ENCODE measurements around the gene CUX1.

CUX1 gene

DNA sequence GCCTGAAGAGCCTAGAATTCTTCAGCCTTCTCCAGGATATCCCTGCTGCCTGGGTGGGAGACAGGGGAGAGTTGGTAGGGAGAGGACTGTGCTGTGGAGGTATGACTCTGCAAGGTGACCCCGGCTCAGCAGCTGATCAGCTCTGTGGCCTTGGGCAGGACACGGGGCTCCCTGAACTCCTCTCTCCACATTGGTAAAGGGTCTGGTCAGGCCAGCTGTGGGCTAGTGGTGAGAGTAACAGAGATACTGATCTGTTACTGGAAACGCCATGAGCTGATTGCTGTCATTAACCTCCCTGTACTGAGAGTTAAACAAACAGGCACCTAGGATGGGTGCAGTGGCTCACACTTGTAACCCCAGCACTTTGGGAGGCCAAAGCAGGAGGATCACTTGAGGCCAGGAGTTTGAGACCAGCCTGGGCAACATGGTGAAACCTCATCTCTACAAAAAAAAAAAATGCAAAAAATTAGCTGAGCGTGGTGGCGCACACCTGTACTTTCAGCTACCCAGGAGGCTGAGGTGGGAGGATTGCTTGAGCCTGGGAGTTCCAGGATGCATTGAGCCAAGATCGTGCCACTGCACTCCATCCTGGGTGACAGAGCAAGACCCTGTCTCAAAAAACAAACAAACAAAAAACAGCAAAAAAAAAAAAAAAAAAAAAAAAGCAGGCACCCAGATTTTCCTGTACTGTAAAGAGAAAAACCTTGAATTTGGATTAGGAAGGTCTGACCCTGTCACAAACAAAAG lies 151.5 kb downstream of the CUX1 start:
- Histone ChIP-seq H3K27ac (ENCODE audit: low read depth, low read length) (no peak overlapping the region), H3K4me3 (ENCODE audit: low read length) (no peak overlapping the region), H3K36me3 (ENCODE audit: control insufficient read depth, insufficient read depth, low read length) (no peaks in the 10 kb centered on the region), H3K4me1 (ENCODE audit: control insufficient read depth, insufficient read depth, low read length) (no peaks in the 10 kb centered on the region), H3K9ac (ENCODE audit: low read length) (no peak overlapping the region), H3K27me3 (ENCODE audit: control insufficient read depth, insufficient read depth, low read length) (no peaks in the 10 kb centered on the region)

DNA sequence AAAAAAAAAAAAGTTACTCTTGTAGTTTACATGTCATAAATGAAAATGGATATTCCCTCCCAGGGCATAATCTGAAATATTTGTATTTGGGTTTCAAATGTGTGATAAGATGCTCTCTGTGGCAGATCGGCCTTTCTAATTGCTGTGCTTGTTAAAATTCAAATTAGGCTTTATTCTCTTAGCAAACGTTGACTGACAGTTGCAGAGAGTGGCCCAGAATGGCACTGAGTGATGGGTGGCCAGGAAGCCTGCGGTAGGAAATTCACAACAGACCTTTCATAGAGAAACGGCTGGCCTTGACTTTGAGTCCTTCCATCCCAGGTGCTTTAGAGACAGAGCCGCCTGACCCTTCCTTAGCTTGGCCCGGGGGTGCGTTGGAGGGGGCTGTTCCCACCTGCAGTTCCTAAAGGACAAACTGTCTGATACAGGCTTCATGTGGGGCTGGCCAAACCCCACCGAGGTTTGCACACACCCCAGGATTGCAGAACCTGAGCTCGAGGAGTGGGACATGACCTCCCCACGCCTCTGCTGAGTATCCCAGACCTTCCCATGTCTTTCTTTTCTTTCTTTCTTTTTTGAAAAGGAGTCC lies 152.7 kb downstream of the CUX1 start:
- H3K4me3 ChIP-seq (ENCODE audit: low read length) = no peak overlapping the region
- no peak overlapping the region for H3K27ac ChIP-seq (ENCODE audit: low read depth, low read length)
- H3K36me3 ChIP-seq (ENCODE audit: control insufficient read depth, insufficient read depth, low read length) = no peaks in the 10 kb centered on the region
- no peak overlapping the region for H3K9ac ChIP-seq (ENCODE audit: low read length)
- no peaks in the 10 kb centered on the region for H3K27me3 ChIP-seq (ENCODE audit: control insufficient read depth, insufficient read depth, low read length)
- H3K4me1 ChIP-seq (ENCODE audit: control insufficient read depth, insufficient read depth, low read length) = no peaks in the 10 kb centered on the region

DNA sequence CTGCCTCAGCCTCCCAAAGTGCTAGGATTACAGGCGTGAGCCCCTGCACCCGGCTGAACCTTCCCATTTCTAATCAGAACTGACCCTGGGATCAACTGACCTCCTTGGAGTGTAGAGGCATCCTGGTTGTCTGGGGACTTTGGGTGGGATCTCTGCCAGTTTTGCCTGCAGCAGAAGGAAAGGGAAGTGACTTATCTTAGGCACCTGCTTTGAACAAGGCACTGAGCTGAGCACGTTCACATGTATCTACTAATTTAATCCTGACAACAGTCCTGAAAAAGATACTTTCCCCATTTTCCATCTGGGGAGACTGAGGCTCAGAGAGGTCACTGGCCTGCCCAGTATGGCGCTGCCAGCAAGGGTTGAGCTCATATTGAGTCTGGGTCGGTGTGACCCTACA lies 153.4 kb downstream of the CUX1 start:
- Histone ChIP-seq H3K36me3 (ENCODE audit: control insufficient read depth, insufficient read depth, low read length) (no peaks in the 10 kb centered on the region), H3K27me3 (ENCODE audit: control insufficient read depth, insufficient read depth, low read length) (no peaks in the 10 kb centered on the region), H3K4me1 (ENCODE audit: control insufficient read depth, insufficient read depth, low read length) (no peaks in the 10 kb centered on the region), H3K9ac (ENCODE audit: low read length) (no peak overlapping the region), H3K27ac (ENCODE audit: low read depth, low read length) (no peak overlapping the region), H3K4me3 (ENCODE audit: low read length) (no peak overlapping the region)

DNA sequence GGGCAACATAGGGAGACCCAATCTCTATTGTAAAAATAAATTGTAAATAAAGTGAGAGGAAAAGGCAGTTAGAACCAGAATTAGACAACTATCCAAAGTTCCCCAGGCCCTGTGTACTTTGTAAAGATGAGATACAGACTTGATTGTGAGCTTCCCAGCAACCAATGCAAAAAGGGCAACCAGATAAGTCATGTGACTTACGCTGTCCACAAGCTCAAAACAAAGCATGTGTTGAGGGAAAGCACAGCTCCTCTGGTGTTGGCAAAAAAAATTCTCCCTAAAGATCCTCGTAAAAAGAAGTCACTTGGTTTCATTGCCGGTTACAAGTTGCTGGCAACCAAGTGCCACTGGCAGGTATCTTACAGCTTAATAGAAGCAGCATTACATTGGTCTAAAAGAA lies 154.0 kb downstream of the CUX1 start:
- Histone ChIP-seq H3K27ac (ENCODE audit: low read depth, low read length) (no peak overlapping the region), H3K27me3 (ENCODE audit: control insufficient read depth, insufficient read depth, low read length) (no peaks in the 10 kb centered on the region), H3K4me3 (ENCODE audit: low read length) (no peak overlapping the region), H3K9ac (ENCODE audit: low read length) (no peak overlapping the region), H3K4me1 (ENCODE audit: control insufficient read depth, insufficient read depth, low read length) (no peaks in the 10 kb centered on the region), H3K36me3 (ENCODE audit: control insufficient read depth, insufficient read depth, low read length) (no peaks in the 10 kb centered on the region)

DNA sequence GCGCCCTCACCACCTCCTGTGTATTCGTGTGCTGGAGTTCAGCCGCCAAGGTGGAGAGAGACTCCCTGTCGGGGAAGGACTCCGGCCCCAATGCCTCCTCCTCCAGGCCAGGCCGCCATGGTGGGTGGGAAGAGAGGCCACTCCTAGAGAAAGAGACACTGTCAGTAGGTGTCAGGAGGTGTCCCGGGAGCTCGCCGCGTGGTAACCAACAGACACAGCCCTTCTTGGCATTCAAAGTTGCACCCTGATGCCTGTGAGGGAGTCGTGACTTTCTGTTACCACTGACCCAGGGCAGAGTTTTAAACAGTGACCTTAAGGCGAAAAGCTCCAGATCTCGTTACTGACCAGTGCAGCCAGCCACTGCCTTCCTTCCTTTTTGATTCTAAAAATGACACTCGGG lies 155.2 kb downstream of the CUX1 start:
- H3K4me1 ChIP-seq (ENCODE audit: control insufficient read depth, insufficient read depth, low read length) = no peaks in the 10 kb centered on the region
- H3K9ac ChIP-seq (ENCODE audit: low read length) = no peak overlapping the region
- H3K36me3 ChIP-seq (ENCODE audit: control insufficient read depth, insufficient read depth, low read length) = no peaks in the 10 kb centered on the region
- H3K27me3 ChIP-seq (ENCODE audit: control insufficient read depth, insufficient read depth, low read length) = no peaks in the 10 kb centered on the region
- H3K4me3 ChIP-seq (ENCODE audit: low read length) = no peak overlapping the region
- no peak overlapping the region for H3K27ac ChIP-seq (ENCODE audit: low read depth, low read length)

DNA sequence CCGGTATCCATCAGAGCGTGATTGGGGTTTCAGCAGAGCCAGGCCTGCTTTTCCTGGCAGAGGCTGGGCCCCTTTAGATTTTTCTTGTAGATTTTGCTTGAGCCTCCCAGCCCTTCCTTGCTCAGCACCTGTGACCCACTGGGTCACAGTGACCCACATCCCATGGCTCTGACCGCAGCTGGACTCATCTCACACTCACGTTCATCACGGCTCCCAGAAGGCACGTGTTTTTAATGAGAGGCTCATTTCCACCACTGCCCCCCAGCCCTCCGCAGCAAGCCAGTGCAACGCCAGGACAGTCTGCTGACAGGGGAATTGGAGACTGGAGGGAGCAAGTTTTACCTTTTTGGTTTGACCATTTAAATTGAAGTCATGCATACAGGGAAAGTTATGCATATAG lies 155.7 kb downstream of the CUX1 start:
- Histone ChIP-seq H3K27ac (ENCODE audit: low read depth, low read length) (no peak overlapping the region), H3K9ac (ENCODE audit: low read length) (no peak overlapping the region), H3K36me3 (ENCODE audit: control insufficient read depth, insufficient read depth, low read length) (no peaks in the 10 kb centered on the region), H3K4me1 (ENCODE audit: control insufficient read depth, insufficient read depth, low read length) (no peaks in the 10 kb centered on the region), H3K27me3 (ENCODE audit: control insufficient read depth, insufficient read depth, low read length) (no peaks in the 10 kb centered on the region), H3K4me3 (ENCODE audit: low read length) (no peak overlapping the region)

DNA sequence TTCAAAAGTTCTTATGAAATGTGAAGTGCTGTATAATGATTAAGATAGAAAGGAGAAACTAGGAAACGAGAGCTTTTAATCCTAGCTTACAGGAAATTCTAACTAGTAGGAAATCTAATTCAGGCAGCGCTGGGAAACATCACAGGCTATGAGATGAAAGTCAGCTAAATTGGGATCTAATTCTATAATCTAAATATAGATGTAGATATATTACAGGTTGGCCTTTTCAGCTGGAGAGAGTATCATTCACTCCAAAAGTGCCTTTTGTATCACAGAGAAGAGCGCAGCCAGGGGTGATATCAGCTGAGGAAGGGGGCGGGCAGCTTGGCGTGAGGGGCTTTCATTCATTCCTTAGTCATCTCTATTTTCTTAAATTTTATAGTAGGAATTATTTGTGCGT lies 157.0 kb downstream of the CUX1 start:
- H3K4me3 ChIP-seq (ENCODE audit: low read length) = no peak overlapping the region
- no peak overlapping the region for H3K27ac ChIP-seq (ENCODE audit: low read depth, low read length)
- no peaks in the 10 kb centered on the region for H3K4me1 ChIP-seq (ENCODE audit: control insufficient read depth, insufficient read depth, low read length)
- H3K27me3 ChIP-seq (ENCODE audit: control insufficient read depth, insufficient read depth, low read length) = no peaks in the 10 kb centered on the region
- no peaks in the 10 kb centered on the region for H3K36me3 ChIP-seq (ENCODE audit: control insufficient read depth, insufficient read depth, low read length)
- no peak overlapping the region for H3K9ac ChIP-seq (ENCODE audit: low read length)

DNA sequence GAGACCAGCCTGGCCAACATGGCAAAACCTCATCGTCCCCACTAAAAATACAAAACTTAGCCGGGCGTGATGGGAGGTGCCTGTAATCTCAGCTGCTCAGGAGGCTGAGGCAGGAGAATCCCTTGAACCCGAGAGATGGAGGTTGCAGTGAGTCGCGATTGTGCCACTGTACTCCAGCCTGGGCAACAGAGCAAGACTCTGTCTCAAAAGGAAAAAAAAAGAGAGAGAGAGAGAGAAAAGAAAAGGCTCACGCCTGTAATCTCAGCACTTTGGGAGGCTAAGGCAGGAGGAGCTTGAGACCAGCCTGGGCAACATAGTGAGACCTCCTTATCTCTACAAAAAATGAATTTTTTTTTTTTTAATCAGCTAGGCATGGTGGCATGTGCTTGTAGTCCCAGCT lies 157.6 kb downstream of the CUX1 start:
- H3K27me3 ChIP-seq (ENCODE audit: control insufficient read depth, insufficient read depth, low read length) = no peaks in the 10 kb centered on the region
- H3K36me3 ChIP-seq (ENCODE audit: control insufficient read depth, insufficient read depth, low read length) = no peaks in the 10 kb centered on the region
- no peak overlapping the region for H3K27ac ChIP-seq (ENCODE audit: low read depth, low read length)
- no peak overlapping the region for H3K9ac ChIP-seq (ENCODE audit: low read length)
- H3K4me1 ChIP-seq (ENCODE audit: control insufficient read depth, insufficient read depth, low read length) = no peaks in the 10 kb centered on the region
- no peak overlapping the region for H3K4me3 ChIP-seq (ENCODE audit: low read length)

DNA sequence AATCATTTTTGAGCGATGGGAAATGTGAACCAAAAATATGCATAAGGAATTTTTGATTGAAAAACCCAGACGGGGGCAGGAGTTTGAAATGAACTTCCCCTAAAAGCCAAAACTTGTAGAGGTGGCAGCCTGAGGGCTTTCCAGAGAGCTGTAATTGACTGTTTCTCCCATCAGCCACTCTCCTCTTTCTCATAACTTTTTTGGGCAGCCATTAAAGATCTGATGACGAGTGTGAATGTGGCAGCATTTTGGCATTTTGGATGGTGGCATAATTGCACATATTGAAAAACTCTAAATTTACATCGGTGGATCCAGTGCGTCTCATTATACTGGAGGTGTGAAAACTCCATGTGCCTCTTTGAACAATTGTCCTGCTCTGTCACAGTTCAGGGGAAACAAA lies 159.0 kb downstream of the CUX1 start:
- Histone ChIP-seq H3K9ac (ENCODE audit: low read length) (no peak overlapping the region), H3K36me3 (ENCODE audit: control insufficient read depth, insufficient read depth, low read length) (no peaks in the 10 kb centered on the region), H3K4me3 (ENCODE audit: low read length) (no peak overlapping the region), H3K27ac (ENCODE audit: low read depth, low read length) (no peak overlapping the region), H3K4me1 (ENCODE audit: control insufficient read depth, insufficient read depth, low read length) (no peaks in the 10 kb centered on the region), H3K27me3 (ENCODE audit: control insufficient read depth, insufficient read depth, low read length) (no peaks in the 10 kb centered on the region)

DNA sequence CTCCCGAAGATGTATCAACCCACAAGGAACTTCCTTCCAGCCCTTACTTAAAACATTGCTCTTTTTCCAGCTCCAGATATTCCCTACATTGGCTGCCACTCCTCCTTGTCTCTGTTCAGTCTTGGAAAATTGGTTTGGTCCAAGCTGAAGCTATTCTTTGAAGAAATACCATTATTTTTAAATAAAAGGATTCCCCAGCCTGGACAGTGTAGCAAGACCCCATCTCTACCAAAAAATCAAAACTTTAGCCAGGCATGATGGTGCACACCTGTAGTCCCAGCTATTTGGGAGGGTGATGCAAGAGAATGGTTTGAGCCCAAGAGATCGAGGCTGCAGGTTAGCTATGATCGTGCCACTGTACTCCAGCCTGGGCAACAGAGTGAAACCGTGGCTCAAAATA lies 159.8 kb downstream of the CUX1 start:
- no peaks in the 10 kb centered on the region for H3K36me3 ChIP-seq (ENCODE audit: control insufficient read depth, insufficient read depth, low read length)
- H3K9ac ChIP-seq (ENCODE audit: low read length) = no peak overlapping the region
- no peak overlapping the region for H3K4me3 ChIP-seq (ENCODE audit: low read length)
- H3K27ac ChIP-seq (ENCODE audit: low read depth, low read length) = no peak overlapping the region
- H3K4me1 ChIP-seq (ENCODE audit: control insufficient read depth, insufficient read depth, low read length) = no peaks in the 10 kb centered on the region
- H3K27me3 ChIP-seq (ENCODE audit: control insufficient read depth, insufficient read depth, low read length) = no peaks in the 10 kb centered on the region

DNA sequence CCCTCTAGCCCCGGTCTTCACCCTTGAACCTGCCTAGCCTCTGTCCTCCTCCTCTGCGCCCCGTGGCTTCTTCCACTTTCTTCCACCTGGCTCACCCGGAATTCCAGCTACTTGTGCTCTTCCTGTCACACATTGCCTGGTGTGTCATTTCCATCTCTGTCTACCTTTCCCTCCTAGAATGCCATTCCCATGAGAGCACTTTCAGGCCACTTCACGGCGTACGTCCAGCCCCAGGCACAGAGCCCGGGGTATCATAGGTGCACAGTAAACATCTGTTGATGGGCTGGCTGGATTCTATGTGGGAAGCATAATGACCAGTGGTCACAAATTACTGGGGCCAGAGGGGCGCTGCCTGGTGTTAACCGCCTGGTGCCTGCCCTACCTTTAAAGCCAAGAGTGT lies 161.3 kb downstream of the CUX1 start:
- no peaks in the 10 kb centered on the region for H3K27me3 ChIP-seq (ENCODE audit: control insufficient read depth, insufficient read depth, low read length)
- no peaks in the 10 kb centered on the region for H3K4me1 ChIP-seq (ENCODE audit: control insufficient read depth, insufficient read depth, low read length)
- H3K9ac ChIP-seq (ENCODE audit: low read length) = no peak overlapping the region
- H3K4me3 ChIP-seq (ENCODE audit: low read length) = no peak overlapping the region
- no peak overlapping the region for H3K27ac ChIP-seq (ENCODE audit: low read depth, low read length)
- no peaks in the 10 kb centered on the region for H3K36me3 ChIP-seq (ENCODE audit: control insufficient read depth, insufficient read depth, low read length)

DNA sequence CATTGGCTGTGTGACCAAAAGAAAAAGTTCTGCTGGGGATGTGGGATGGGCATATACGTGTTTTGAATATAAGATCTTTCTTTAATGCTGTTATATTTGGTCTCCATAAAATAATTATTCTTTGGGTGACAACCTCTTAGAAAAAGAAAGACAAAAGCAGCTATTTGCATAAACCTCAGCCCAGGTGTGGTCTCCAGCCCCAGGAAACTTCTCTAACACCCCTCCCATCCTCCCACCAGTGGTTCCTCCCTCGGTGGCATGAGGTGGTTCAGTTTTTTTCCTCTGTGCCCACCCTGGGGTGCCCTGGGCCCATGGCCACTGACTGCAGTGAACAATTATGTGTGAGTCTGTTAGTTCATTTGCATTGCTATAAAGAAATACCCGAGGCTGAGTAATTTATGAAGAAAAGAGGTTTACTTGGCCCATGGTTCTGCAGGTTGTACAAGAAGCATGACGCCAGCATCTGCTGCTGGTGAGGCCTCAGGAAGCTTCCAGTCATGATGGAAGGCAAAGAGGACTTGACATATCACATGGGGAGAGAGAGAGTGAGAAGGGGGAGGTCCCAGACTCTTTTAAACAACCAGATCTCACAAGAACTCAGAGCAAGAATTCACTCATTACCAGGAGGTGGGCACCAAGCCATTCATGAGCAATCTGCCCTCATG lies 165.9 kb downstream of the CUX1 start:
- Histone ChIP-seq H3K4me1 (ENCODE audit: control insufficient read depth, insufficient read depth, low read length) (peaks cover 10% of the 10 kb centered on the region), H3K27ac (ENCODE audit: low read depth, low read length) (no peak overlapping the region), H3K36me3 (ENCODE audit: control insufficient read depth, insufficient read depth, low read length) (no peaks in the 10 kb centered on the region), H3K9ac (ENCODE audit: low read length) (no peak overlapping the region), H3K4me3 (ENCODE audit: low read length) (no peak overlapping the region), H3K27me3 (ENCODE audit: control insufficient read depth, insufficient read depth, low read length) (no peaks in the 10 kb centered on the region)

All from rectal smooth muscle tissue (tissue), 1 donor.